Thyroid gland (tissue), 4 donors: ENCODE data around the gene ZNF223. TPM values are rescaled to one million over a fixed set of nuclear protein-coding genes. Genes with fewer than 3 reads are reported as not detected.
A peak's percentile ranks its signal among the peaks of the same experiment; 100 is the strongest.

Experiments
- DNase-seq, 2 donors: peaks; one replicate each; pipeline ENCODE4 v3.0.0-alpha.2; 2019
- H3K27ac ChIP-seq, 3 donors: fragments of 200-600 bp; sonication (generic); 1 replicate in 2 of 3; 2 replicates in 1 of 3; pipeline ENCODE4 v1.5.1; 2016 to 2019; ENCODE audit warnings: mild to moderate bottlenecking in 1 of 3, moderate library complexity in 1 of 3
- H3K27me3 ChIP-seq: fragments of 200-600 bp; sonication (generic); one replicate; pipeline ENCODE4 v1.5.1; 2019
- H3K36me3 ChIP-seq, 2 donors: fragments of 200-600 bp; sonication (generic); one replicate each; pipeline ENCODE4 v1.5.1; 2016 to 2019
- H3K4me1 ChIP-seq, 2 donors: fragments of 200-600 bp; sonication (generic); one replicate each; pipeline ENCODE4 v1.5.1; 2017 to 2019
- H3K4me3 ChIP-seq, 3 donors: fragments of 200-600 bp; sonication (generic); replicated peaks in 1 of 3; 1 replicate in 2 of 3; 2 replicates in 1 of 3; pipeline ENCODE4 v1.5.1; 2016; ENCODE audit warnings: mild to moderate bottlenecking in 1 of 3
- H3K9me3 ChIP-seq: fragments of 200-600 bp; sonication (generic); one replicate; pipeline ENCODE4 v1.5.1; 2017
- CTCF ChIP-seq, 6 experiments: fragments of 200-600 bp in 3 of 6; fragments of 450-650 bp in 3 of 6; sonication (generic) in 3 of 6; IDR thresholded peaks; one replicate each; pipeline ENCODE4 v1.5.1; 2016 to 2019; ENCODE audit warnings: antibody characterized with exemption in 6 of 6, mild to moderate bottlenecking in 2 of 6, inconsistent platforms in 1 of 6, moderate library complexity in 1 of 6
- POLR2A ChIP-seq, 2 donors: fragments of 450-650 bp; IDR thresholded peaks; one replicate each; pipeline ENCODE4 v1.6.1; 2017; ENCODE audit warnings: antibody characterized with exemption in 2 of 2, mild to moderate bottlenecking in 2 of 2, moderate library complexity in 1 of 2
- WGBS, 2 donors: methylation state at CpG; one replicate each; pipeline ENCODE4 v1.1.5; 2017; 5-methylcytosine and 5-hydroxymethylcytosine counted together
- intact Hi-C: fragments of 100-400 bp; cut with DNase I; formaldehyde crosslinking; loops from one replicate; pipeline ENCODE4 v1.15.1; 2023
- total RNA-seq, 4 donors: library from RNA; depleted of rRNA; stranded (reverse); fragments of >200 nt; gene quantifications; one replicate each; pipeline ENCODE4 v1.2.3, GENCODE V29; 2016

Gene ZNF223
- total RNA-seq, 4 donors from 2014 or later, result 5.1 to 10.6 (median 10.0) TPM

- WGBS, 2 donors, result 93 to 100% methylated on average over 1 of the region's 1 CpG
- no peak for DNase-seq
- no peak overlapping the region for H3K27ac ChIP-seq
- no peak for TF ChIP-seq POLR2A (IDR thresholded peaks at IDR 0.05)
- TF ChIP-seq CTCF (IDR thresholded peaks at IDR 0.05), result no peak
- peaks cover 3% of the 10 kb centered on the region for H3K9me3 ChIP-seq
- no peaks in the 10 kb centered on the region for H3K27me3 ChIP-seq
- H3K4me1 ChIP-seq, result peaks cover 0 to 7% of the 10 kb centered on the region in 2 donors
- H3K4me3 ChIP-seq, result no peak overlapping the region
- H3K36me3 ChIP-seq, result peaks cover 38 to 41% of the 10 kb centered on the region in 2 donors
- intact Hi-C loops, result no loop called here
Measured at GRCh38 chr19:44005973-44006372, 45.9 kb upstream of the ZNF223 start.

GRCh38 chr19:44007473-44007872, 44.4 kb upstream of the ZNF223 start:
- Histone ChIP-seq H3K36me3 (peaks cover 47 to 51% of the 10 kb centered on the region in 2 donors), H3K4me1 (peaks cover 0 to 7% of the 10 kb centered on the region in 2 donors), H3K9me3 (peaks cover 3% of the 10 kb centered on the region), H3K27me3 (no peaks in the 10 kb centered on the region), H3K27ac (no peak overlapping the region), H3K4me3 (no peak overlapping the region)
- intact Hi-C loops, result no loop called here
- DNase-seq, result no peak
- TF ChIP-seq CTCF (IDR thresholded peaks at IDR 0.05) (no peak), POLR2A (IDR thresholded peaks at IDR 0.05) (no peak)
- WGBS, 2 donors, result 99 to 100% methylated on average over 6 of the region's 6 CpGs

GRCh38 chr19:44010468-44010867, 41.4 kb upstream of the ZNF223 start:
- H3K4me3 ChIP-seq, result no peak overlapping the region
- intact Hi-C loops, result no loop called here
- peaks cover 47 to 51% of the 10 kb centered on the region in 2 donors for H3K36me3 ChIP-seq
- DNase-seq, result no peak
- no peak overlapping the region for H3K27ac ChIP-seq
- WGBS, 2 donors, result 94 to 96% methylated on average over 5 of the region's 5 CpGs
- no peaks in the 10 kb centered on the region for H3K4me1 ChIP-seq
- H3K9me3 ChIP-seq, result peaks cover 3% of the 10 kb centered on the region
- H3K27me3 ChIP-seq, result no peaks in the 10 kb centered on the region
- TF ChIP-seq POLR2A (IDR thresholded peaks at IDR 0.05), result no peak

- intact Hi-C loops, result no loop called here
- H3K27ac ChIP-seq, result no peak overlapping the region
- no peaks in the 10 kb centered on the region for H3K27me3 ChIP-seq
- no peak for TF ChIP-seq POLR2A (IDR thresholded peaks at IDR 0.05)
- H3K4me3 ChIP-seq, result no peak overlapping the region
- no peaks in the 10 kb centered on the region for H3K36me3 ChIP-seq
- no peaks in the 10 kb centered on the region for H3K9me3 ChIP-seq
- DNase-seq, result no peak
- WGBS, 2 donors, result 47 to 56% methylated on average over 2 of the region's 2 CpGs
- H3K4me1 ChIP-seq, result no peaks in the 10 kb centered on the region
Measured at GRCh38 chr19:44019498-44019897, 32.3 kb upstream of the ZNF223 start.

DNA sequence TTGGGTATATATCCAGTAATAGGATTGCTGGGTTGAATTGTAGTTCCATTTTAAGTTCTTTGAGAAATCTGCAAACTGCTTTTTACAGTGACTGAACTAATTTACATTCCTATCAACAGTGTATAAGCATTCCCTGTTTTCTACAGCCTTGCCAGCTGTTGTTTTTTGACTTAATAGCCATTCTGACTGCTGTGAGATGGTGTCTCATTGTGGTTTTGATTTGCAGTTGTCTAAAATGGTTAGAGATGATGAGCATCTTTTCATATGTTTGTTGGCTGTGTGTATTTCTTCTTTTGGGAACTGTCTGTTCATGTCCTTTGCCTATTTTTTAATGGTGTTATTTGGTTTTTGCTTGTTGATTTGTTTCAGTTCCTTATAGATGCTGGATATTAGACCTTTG, 30.6 kb upstream of the ZNF223 start:
- no peak for TF ChIP-seq POLR2A (IDR thresholded peaks at IDR 0.05)
- TF ChIP-seq CTCF (IDR thresholded peaks at IDR 0.05), result no peak
- H3K36me3 ChIP-seq, result no peaks in the 10 kb centered on the region
- no peak overlapping the region for H3K4me3 ChIP-seq
- H3K4me1 ChIP-seq, result no peaks in the 10 kb centered on the region
- intact Hi-C loops, result no loop called here
- DNase-seq, result no peak
- no peak overlapping the region for H3K27ac ChIP-seq
- H3K27me3 ChIP-seq, result no peaks in the 10 kb centered on the region
- no peaks in the 10 kb centered on the region for H3K9me3 ChIP-seq

GRCh38 chr19:44024900-44025216, 27.0 kb upstream of the ZNF223 start:
- Histone ChIP-seq H3K27me3 (no peaks in the 10 kb centered on the region), H3K9me3 (no peaks in the 10 kb centered on the region), H3K4me3 (peak overlapping the region in 2 of 3 donors; percentile 80 to 91), H3K36me3 (peaks cover 27 to 31% of the 10 kb centered on the region in 2 donors), H3K4me1 (no peaks in the 10 kb centered on the region), H3K27ac (peak overlapping the region in 1 of 3 donors; percentile 45)
- intact Hi-C loops, result no loop called here
- DNase-seq, result no peak
- TF ChIP-seq POLR2A (IDR thresholded peaks at IDR 0.05) (no peak), CTCF (IDR thresholded peaks at IDR 0.05) (no peak)
- WGBS, 2 donors, result 45 to 46% methylated on average over 4 of the region's 4 CpGs
